ENCODE results near the gene GPR78. TPM values are rescaled to one million over a fixed set of nuclear protein-coding genes. Genes with fewer than 3 reads are reported as not detected.

GPR78 gene
- total RNA-seq, 2 donors from 2014 or later = not detected

Other genes with a start within 250 kb of the GPR78 start
- 10 to 100 TPM; 19.9 to 26.1 TPM for gene ACOX3, start 139.7 kb upstream of the GPR78 start, total RNA-seq
- gene TRMT44, start 139.6 kb upstream of the GPR78 start, total RNA-seq = 10 to 100 TPM; 10.3 to 15.6 TPM
- 1 to 10 TPM; 1.2 to 1.5 TPM for gene CPZ, start 12.4 kb downstream of the GPR78 start, total RNA-seq

Measured in colonic mucosa (tissue), 2 donors.